ENCODE measurements around the gene CNMD.

GRCh38 chr13:52726258-52726657, 13.4 kb downstream of the CNMD start:
- TF ChIP-seq CTCF (conservative IDR thresholded peaks at IDR 0.05; ENCODE audit: low read length) = no peak
- no peak for TF ChIP-seq EZH2phosphoT487 (IDR thresholded peaks at IDR 0.05; ENCODE audit: borderline replicate concordance, low read depth, low read length)
